A549 (cell line): ENCODE results near the gene DOK7. TPM values are rescaled to one million over a fixed set of nuclear protein-coding genes. Genes with fewer than 3 reads are reported as not detected.

Source experiments
- ATAC-seq, 2 experiments: fragments of 200-7000 bp in 1 of 2; fragments of >200 bp in 1 of 2; cut with Nextera tagmentation in 1 of 2; cut with Tn5 transposase in 1 of 2; 3 replicates each; pipeline versions ENCODE4 v1.8.0 to v1.9.1; 2018 to 2020; ENCODE audit warnings: mild to moderate bottlenecking in 1 of 2, moderate library complexity in 1 of 2
- CTCF ChIA-PET: fragments of 300-600 bp; sonication (Branson Sonifier 250); formaldehyde crosslinking; extraction: SDS; loops from one replicate; lab custom pipeline; 2021; ENCODE audit warnings: antibody characterized with exemption, inconsistent platforms; lab: Yijun Ruan, JAX
- POLR2A ChIA-PET: fragments of 350-600 bp; formaldehyde crosslinking; extraction: SDS; loops from one replicate; lab custom pipeline; 2021; ENCODE audit warnings: antibody characterized with exemption, inconsistent platforms; lab: Yijun Ruan, JAX
- DNase-seq, 2 experiments: peaks; one replicate each; pipeline versions ENCODE4 v3.0.0 to v3.0.0-alpha.2; 2011 to 2016; ENCODE audit warnings: low read depth in 1 of 2, low spot score in 1 of 2
- FAIRE-seq: peaks from 2 replicates; lab custom pipeline; 2011; peaks lifted over from hg19 to GRCh38; lab: Jason Lieb, UNC
- H3K27ac ChIP-seq, 2 experiments: fragments of >200 bp; sonication (Bioruptor Twin); formaldehyde crosslinking; 3 replicates each; pipeline ENCODE4 v1.5.1; 2016 to 2017
- H3K4me1 ChIP-seq: fragments of >200 bp; sonication (Bioruptor Twin); formaldehyde crosslinking; 3 replicates; pipeline ENCODE4 v1.6.1; 2016
- H3K4me2 ChIP-seq: fragments of >200 bp; sonication (Bioruptor Twin); formaldehyde crosslinking; 3 replicates; pipeline ENCODE4 v1.6.1; 2016
- H3K4me3 ChIP-seq: fragments of >200 bp; sonication (Bioruptor Twin); formaldehyde crosslinking; 3 replicates; pipeline ENCODE4 v1.5.1; 2016
- H3K9me3 ChIP-seq: fragments of >200 bp; sonication (Bioruptor Twin); formaldehyde crosslinking; 3 replicates; pipeline ENCODE4 v1.6.1; 2016
- BCL3 ChIP-seq: fragments of >200 bp; sonication (Bioruptor Twin); formaldehyde crosslinking; IDR thresholded peaks from 3 replicates; pipeline ENCODE4 v1.6.1; 2016
- CBX2 ChIP-seq: fragments of 200-600 bp; sonication (generic); IDR thresholded peaks from 2 replicates; pipeline ENCODE4 v1.6.1; 2016; ENCODE audit warnings: low read depth, mild to moderate bottlenecking, borderline replicate concordance
- EHF ChIP-seq: fragments of 250-450 bp; sonication (Bioruptor Pico); IDR thresholded peaks from 2 replicates; pipeline ENCODE4 v1.5.0; 2020; ENCODE audit warnings: mild to moderate bottlenecking
- EHMT2 ChIP-seq: fragments of 200-600 bp; sonication (generic); IDR thresholded peaks from 2 replicates; pipeline ENCODE4 v1.6.1; 2016; ENCODE audit warnings: antibody characterized with exemption, low read depth, mild to moderate bottlenecking, moderate library complexity
- EP300 ChIP-seq, 2 experiments: fragments of >200 bp; sonication (Bioruptor Twin); formaldehyde crosslinking; IDR thresholded peaks; 2 replicates in 1 of 2; 3 replicates in 1 of 2; pipeline ENCODE4 v1.6.1; 2016 to 2017
- FOXS1 ChIP-seq: fragments of 250-450 bp; sonication (Bioruptor Pico); IDR thresholded peaks from 2 replicates; pipeline ENCODE4 v1.5.0; 2020; ENCODE audit warnings: mild to moderate bottlenecking, moderate library complexity
- GATA3 ChIP-seq: IDR thresholded peaks from 2 replicates; pipeline ENCODE4 v1.6.1; 2012; ENCODE audit warnings: borderline replicate concordance
- HDAC2 ChIP-seq: fragments of 200-600 bp; sonication (generic); IDR thresholded peaks from 2 replicates; pipeline ENCODE4 v1.6.1; 2016
- HEYL ChIP-seq: fragments of 250-450 bp; sonication (Bioruptor Pico); IDR thresholded peaks from 2 replicates; pipeline ENCODE4 v1.8.0; 2021; ENCODE audit warnings: mild to moderate bottlenecking, moderate library complexity
- HOXA7 ChIP-seq: fragments of 250-450 bp; sonication (Bioruptor Pico); IDR thresholded peaks from 2 replicates; pipeline ENCODE4 v1.5.0; 2020; ENCODE audit warnings: mild to moderate bottlenecking, moderate library complexity
- HOXB5 ChIP-seq: fragments of 250-450 bp; sonication (Bioruptor Pico); IDR thresholded peaks from 2 replicates; pipeline ENCODE4 v1.5.0; 2020; ENCODE audit warnings: mild to moderate bottlenecking, moderate library complexity
- MAFK ChIP-seq: fragments of 450-650 bp; IDR thresholded peaks from 2 replicates; pipeline ENCODE4 v1.6.1; 2014; ENCODE audit not compliant: partially characterized antibody
- NFE2L2 ChIP-seq: fragments of 150-350 bp; conservative IDR thresholded peaks from 2 replicates; pipeline ENCODE4 v1.6.1; 2014; ENCODE audit warnings: low read length
- NPAS2 ChIP-seq: fragments of 250-450 bp; sonication (Bioruptor Pico); IDR thresholded peaks from 2 replicates; pipeline ENCODE4 v1.8.0; 2022; ENCODE audit warnings: mild to moderate bottlenecking, moderate library complexity, borderline replicate concordance
- NR3C1 ChIP-seq: fragments of >200 bp; sonication (Bioruptor Twin); formaldehyde crosslinking; IDR thresholded peaks from 3 replicates; pipeline ENCODE4 v1.6.1; 2017
- POLR2A ChIP-seq: IDR thresholded peaks from 2 replicates; pipeline ENCODE4 v1.6.1; 2012; ENCODE audit warnings: mild to moderate bottlenecking, low read length
- RARB ChIP-seq: fragments of 250-450 bp; sonication (Bioruptor Pico); IDR thresholded peaks from 2 replicates; pipeline ENCODE4 v1.8.0; 2021; ENCODE audit warnings: mild to moderate bottlenecking, moderate library complexity
- RCOR1 ChIP-seq: fragments of 150-350 bp; IDR thresholded peaks from 2 replicates; pipeline ENCODE4 v1.6.1; 2014; ENCODE audit warnings: antibody characterized with exemption, low read length, low read depth
- REST ChIP-seq: fragments of 200-600 bp; sonication (generic); IDR thresholded peaks from 2 replicates; pipeline ENCODE4 v1.6.1; 2016; ENCODE audit warnings: antibody characterized with exemption, mild to moderate bottlenecking, moderate library complexity
- RNF2 ChIP-seq: fragments of 200-600 bp; sonication (generic); IDR thresholded peaks from 2 replicates; pipeline ENCODE4 v1.6.1; 2016; ENCODE audit warnings: low read depth, mild to moderate bottlenecking, antibody characterized with exemption, moderate library complexity, borderline replicate concordance
- SMC3 ChIP-seq: fragments of >200 bp; sonication (Bioruptor Twin); formaldehyde crosslinking; IDR thresholded peaks from 3 replicates; pipeline ENCODE4 v1.6.1; 2018; ENCODE audit warnings: inconsistent platforms
- SREBF2 ChIP-seq: fragments of 450-650 bp; IDR thresholded peaks from 2 replicates; pipeline ENCODE4 v1.6.1; 2014; ENCODE audit warnings: mild to moderate bottlenecking, moderate library complexity
- USF2 ChIP-seq: fragments of 450-650 bp; IDR thresholded peaks from 2 replicates; pipeline ENCODE4 v1.6.1; 2014; ENCODE audit warnings: antibody characterized with exemption
- ZNF302 ChIP-seq: fragments of 250-450 bp; sonication (Bioruptor Pico); IDR thresholded peaks from 2 replicates; pipeline ENCODE4 v1.9.0; 2021; ENCODE audit warnings: inconsistent platforms, mild to moderate bottlenecking, moderate library complexity
- WGBS: methylation state at CpG from one replicate; pipeline ENCODE4 v1.1.6; 2017; ENCODE audit errors: missing lambda C conversion rate; 5-methylcytosine and 5-hydroxymethylcytosine counted together
- polyA plus RNA-seq, 4 experiments: library from polyadenylated mRNA; depleted of rRNA in 3 of 4; stranded (reverse); fragments of >200 nt; fragmentation: RNase III in 1 of 4; extraction: RNeasy Plus Mini Kit Qiagen cat#74134 plus additional on column Dnase treatment in 1 of 4; gene quantifications; 2 replicates in 3 of 4; 3 replicates in 1 of 4; pipeline ENCODE4 v1.2.3, GENCODE V29; 2011 to 2017

The DOK7 gene
- polyA plus RNA-seq, 2 of the 4 experiments (the other 2 are of a cell fraction) = 0.17 to 0.21 TPM

GRCh38 chr4:3476341-3476747, 13.2 kb downstream of the DOK7 start:
- no peaks in the 10 kb centered on the region for H3K9me3 ChIP-seq
- FAIRE-seq (no peak), DNase-seq (no peak), ATAC-seq (no peak)
- peaks cover 8% of the 10 kb centered on the region; the same call in 2 of the 3 replicates for H3K4me1 ChIP-seq
- 90% methylated on average over 12 of the region's 22 CpGs for WGBS
- ChIA-PET CTCF (no interaction called here), POLR2A (no interaction called here)
- H3K4me2 ChIP-seq = no peak overlapping the region
- TF ChIP-seq HOXA7 (CRISPR knock-in tag) (no peak), POLR2A (no peak), NFE2L2 (no peak), EHMT2 (no peak), HDAC2 (no peak), MAFK (no peak), SMC3 (no peak), REST (no peak), FOXS1 (CRISPR knock-in tag) (no peak), HEYL (no peak)
- H3K4me3 ChIP-seq = no peak overlapping the region
- H3K27ac ChIP-seq = no peak overlapping the region

- no peak for FAIRE-seq
- DNase-seq = no peak
- 80% methylated on average over 14 of the region's 27 CpGs for WGBS
Measured at GRCh38 chr4:3476936-3477749, 14.0 kb downstream of the DOK7 start.

GRCh38 chr4:3477750-3478430, 14.8 kb downstream of the DOK7 start:
- no peak overlapping the region for H3K4me3 ChIP-seq
- no peak overlapping the region for H3K27ac ChIP-seq
- FAIRE-seq = no peak
- H3K4me1 ChIP-seq = peaks cover 8% of the 10 kb centered on the region; the same call in 2 of the 3 replicates
- H3K4me2 ChIP-seq = no peak overlapping the region
- no peak for ATAC-seq
- CTCF ChIA-PET = no interaction called here
- no peaks in the 10 kb centered on the region for H3K9me3 ChIP-seq
- DNase-seq = no peak
- TF ChIP-seq RARB (CRISPR knock-in tag) = no peak
- no peak for TF ChIP-seq BCL3
- WGBS = 8% methylated on average over 2 of the region's 23 CpGs
- POLR2A ChIA-PET = no interaction called here

More at GRCh38 chr4:3476936-3477749, 14.0 kb downstream of the DOK7 start:
- Histone ChIP-seq H3K4me2 (no peak overlapping the region), H3K4me3 (no peak overlapping the region), H3K9me3 (no peaks in the 10 kb centered on the region), H3K27ac (no peak overlapping the region), H3K4me1 (peaks cover 8% of the 10 kb centered on the region; the same call in 2 of the 3 replicates)
- no peak for ATAC-seq
- CTCF ChIA-PET = no interaction called here
- POLR2A ChIA-PET = no interaction called here
- no peak for TF ChIP-seq USF2
- no peak for TF ChIP-seq NPAS2 (CRISPR knock-in tag)
- no peak for TF ChIP-seq EHMT2
- no peak for TF ChIP-seq RCOR1
- no peak for TF ChIP-seq ZNF302 (CRISPR knock-in tag)
- TF ChIP-seq HOXB5 = no peak
- TF ChIP-seq SREBF2 = no peak
- no peak for TF ChIP-seq EHF (CRISPR knock-in tag)
- TF ChIP-seq CBX2 = no peak
- TF ChIP-seq NR3C1 = no peak
- no peak for TF ChIP-seq EP300 (IDR thresholded peaks at IDR 0.05)
- TF ChIP-seq GATA3 = no peak
- TF ChIP-seq RNF2 = no peak
- no peak for TF ChIP-seq NFE2L2
